Testis (tissue), 2 donors: Measurements from ENCODE around the gene BCCIP.

Experiments
- POLR2A ChIP-seq: fragments of 450-650 bp; IDR thresholded peaks from one replicate; pipeline ENCODE4 v1.6.1; 2017; ENCODE audit warnings: antibody characterized with exemption, mild to moderate bottlenecking, moderate library complexity
- TF ChIP-seq, protein P1 (sequence below), 3 experiments: fragments of 450-650 bp in 2 of 3; fragments of 200-600 bp in 1 of 3; sonication (generic) in 1 of 3; IDR thresholded peaks; one replicate each; pipeline ENCODE4 v1.5.1; 2016 to 2019; ENCODE audit warnings: antibody characterized with exemption in 3 of 3, mild to moderate bottlenecking in 2 of 3, moderate library complexity in 1 of 3

DNA sequence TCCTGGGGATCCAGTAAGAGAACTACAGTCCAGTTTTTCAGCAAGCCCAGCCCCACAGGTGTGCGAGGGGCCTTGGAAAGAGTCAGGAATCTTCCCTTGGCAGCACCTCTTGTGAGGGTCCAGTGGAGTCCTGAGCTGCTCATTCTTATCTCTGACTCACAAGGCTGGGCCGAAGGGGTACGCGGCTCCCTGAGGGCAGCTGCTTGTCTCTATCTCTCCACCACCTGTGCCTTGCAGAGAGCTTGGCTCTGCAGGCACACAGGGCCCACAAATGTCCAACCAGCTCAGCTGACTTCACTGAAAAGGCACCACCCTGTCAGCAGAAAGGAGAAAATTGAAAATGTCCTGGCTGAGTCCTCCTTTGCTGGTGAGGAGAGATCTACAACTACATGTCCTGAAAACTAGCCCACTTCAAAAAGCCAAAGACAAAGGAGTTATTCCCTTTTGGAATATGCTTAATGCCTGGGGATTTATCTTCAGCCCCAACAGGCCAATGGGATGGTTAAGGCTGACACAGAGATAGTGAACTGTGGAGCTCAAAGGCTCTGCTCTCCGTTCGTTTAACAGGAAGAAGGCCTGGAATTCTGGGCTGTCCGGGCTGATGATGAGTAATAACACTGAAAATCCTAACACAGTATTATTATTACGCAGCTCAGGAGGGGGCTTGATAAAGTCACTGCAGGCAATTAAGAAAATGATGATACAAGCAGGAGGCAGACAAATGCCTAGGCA is 23.7 kb upstream of the BCCIP start:
- TF ChIP-seq, protein P1, sequence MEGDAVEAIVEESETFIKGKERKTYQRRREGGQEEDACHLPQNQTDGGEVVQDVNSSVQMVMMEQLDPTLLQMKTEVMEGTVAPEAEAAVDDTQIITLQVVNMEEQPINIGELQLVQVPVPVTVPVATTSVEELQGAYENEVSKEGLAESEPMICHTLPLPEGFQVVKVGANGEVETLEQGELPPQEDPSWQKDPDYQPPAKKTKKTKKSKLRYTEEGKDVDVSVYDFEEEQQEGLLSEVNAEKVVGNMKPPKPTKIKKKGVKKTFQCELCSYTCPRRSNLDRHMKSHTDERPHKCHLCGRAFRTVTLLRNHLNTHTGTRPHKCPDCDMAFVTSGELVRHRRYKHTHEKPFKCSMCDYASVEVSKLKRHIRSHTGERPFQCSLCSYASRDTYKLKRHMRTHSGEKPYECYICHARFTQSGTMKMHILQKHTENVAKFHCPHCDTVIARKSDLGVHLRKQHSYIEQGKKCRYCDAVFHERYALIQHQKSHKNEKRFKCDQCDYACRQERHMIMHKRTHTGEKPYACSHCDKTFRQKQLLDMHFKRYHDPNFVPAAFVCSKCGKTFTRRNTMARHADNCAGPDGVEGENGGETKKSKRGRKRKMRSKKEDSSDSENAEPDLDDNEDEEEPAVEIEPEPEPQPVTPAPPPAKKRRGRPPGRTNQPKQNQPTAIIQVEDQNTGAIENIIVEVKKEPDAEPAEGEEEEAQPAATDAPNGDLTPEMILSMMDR (IDR thresholded peaks at IDR 0.05): no peak
- TF ChIP-seq POLR2A: no peak
